GM19238 (cell line): Measurements from ENCODE around the gene DPYD.

Source experiments
- DNase-seq: peaks from one replicate; pipeline ENCODE4 v3.0.0; 2011; ENCODE audit warnings: low spot score; ENCODE audit not compliant: insufficient read length

The DPYD gene

GRCh38 chr1:97307568-97307967 is 613.3 kb downstream of the DPYD start:
- DNase-seq: no peak

DNA sequence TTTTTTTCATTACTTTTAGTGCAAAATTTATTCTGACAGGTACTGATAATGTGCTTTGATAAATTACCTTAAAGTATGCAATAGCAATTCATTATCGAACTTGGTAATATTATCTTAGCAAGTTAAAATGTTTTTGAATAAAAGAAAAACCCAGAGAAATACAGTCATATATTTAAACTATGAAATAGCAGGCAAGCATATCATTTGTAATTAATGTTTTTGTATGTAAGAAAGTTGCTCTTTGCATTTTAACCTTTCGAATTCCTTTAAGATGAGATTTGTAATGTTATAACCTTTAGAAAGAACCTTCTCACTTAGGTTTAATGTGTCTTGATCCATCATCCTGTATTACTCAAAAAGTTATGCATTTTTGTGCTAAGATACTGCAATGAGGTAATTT is 613.7 kb downstream of the DPYD start:
- DNase-seq: no peak

GRCh38 chr1:97306504-97306903 is 614.3 kb downstream of the DPYD start:
- no peak for DNase-seq

DNA sequence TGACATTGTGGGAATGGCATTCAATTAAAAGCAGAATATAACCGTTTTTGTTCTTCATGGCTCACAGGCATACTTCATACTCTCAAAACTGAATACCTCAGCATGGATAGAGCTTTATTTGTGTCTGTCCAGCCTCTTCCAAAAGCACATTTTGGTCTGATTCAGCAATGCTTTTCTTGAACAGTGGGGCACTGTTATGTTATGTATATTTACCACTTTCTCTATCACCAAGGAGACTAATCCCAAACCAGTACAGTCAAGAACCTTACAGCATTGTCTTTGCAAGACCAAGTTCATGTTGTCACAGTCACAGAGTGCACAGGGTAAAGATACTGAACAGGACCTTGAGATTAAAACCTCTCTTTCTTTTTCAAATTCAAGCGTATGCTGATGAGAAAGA is 616.5 kb downstream of the DPYD start:
- DNase-seq: no peak

- no peak for DNase-seq
Measured at GRCh38 chr1:97298966-97299365, 621.9 kb downstream of the DPYD start.

DNA sequence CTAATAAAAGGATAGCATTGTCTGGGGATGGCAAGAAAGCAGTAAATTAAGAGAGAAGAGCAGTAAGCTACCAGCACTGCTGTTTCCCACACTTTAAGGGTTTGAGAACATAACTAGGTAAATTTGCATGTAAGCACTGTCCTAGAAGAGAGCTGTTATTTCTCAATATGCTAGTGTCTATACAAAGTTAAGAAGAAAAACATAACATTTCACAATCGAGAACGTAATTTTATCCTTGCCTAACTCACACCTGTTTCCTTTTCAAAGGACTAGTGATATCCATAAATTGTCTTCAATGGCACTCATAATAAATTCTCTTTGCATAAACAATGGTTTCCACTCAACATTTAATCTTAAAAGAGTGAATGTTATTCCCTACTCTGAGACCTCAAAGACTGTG is 623.2 kb downstream of the DPYD start:
- DNase-seq: no peak

DNA sequence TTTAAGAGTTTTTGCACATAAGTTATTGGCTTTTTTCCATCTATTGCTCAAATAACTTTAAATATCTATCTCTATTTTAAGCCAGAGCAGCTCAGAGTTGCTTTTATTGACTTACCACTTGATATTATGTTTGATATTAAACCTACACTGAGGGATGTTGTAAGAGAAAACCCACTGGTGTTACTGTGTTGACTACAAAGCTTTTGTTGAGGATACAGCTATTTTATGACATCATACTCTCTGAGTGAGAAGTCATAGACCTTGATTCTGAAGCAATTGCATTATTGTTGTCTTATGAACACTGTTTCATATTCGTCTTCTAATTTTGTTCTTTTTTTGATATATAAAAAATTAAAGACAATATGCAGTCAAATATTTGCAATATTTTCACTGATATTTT is 638.9 kb downstream of the DPYD start:
- no peak for DNase-seq

- DNase-seq: no peak
Measured at GRCh38 chr1:97277891-97278654, 642.8 kb downstream of the DPYD start.

DNA sequence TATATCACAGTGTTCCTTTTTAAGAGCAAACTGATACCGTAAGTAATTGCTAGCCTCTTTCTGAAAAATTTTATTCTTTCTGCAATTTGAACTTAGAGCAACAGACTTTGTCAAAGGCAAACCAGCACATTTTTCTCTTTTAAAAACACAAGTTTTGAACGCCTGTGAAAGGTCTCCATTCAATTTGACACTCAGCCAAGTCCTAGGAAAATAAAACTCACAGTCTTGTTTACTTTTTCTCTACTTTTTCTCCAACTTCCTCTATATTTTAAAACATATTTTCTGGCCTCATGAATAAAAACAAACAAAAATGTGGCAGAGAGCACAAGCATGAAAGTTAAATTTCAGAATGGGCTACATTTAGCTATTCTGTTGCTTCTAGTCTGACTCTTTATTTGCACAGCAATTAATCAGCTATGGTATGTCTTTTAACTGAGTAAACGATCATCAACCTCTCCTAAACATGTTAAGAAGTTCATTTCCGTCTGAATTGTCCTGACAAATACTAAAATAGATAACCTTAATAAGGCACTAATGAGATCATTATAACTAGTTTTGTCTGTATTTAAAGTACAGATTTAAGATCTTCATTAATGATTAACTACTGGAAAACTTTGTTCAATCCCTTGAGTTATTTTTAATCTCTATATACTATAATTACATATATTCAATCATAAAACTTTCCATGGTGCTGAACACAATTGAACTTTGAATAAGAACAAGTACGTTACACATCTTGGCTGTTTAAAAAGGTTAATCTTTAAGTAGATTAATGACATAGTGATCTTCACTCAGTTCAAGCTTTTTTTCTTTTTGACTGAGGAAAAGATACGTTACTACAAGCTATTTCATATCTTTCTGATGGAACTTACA is 648.7 kb downstream of the DPYD start:
- no peak for DNase-seq

- DNase-seq: no peak
Measured at GRCh38 chr1:97270508-97271307, 650.1 kb downstream of the DPYD start.

DNA sequence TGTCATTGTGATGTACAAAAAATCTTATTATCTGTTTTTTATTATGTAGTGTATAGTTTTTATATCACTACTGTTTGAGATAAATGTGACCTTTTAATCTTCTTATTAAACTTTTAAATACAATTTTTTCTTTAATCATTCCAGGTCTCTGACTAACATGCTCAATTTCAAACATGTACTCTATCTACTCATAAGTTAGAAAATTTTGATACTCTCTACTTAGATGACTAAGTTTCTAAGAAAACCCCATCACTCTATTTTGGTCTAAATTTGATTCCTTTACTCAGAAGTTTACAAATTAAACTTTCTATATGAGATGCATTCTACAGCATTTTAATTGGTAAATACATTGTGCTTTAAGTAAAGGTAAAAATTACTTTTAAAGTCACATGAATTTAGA is 655.2 kb downstream of the DPYD start:
- DNase-seq: no peak

- no peak for DNase-seq
Measured at GRCh38 chr1:97262842-97263241, 658.0 kb downstream of the DPYD start.

DNA sequence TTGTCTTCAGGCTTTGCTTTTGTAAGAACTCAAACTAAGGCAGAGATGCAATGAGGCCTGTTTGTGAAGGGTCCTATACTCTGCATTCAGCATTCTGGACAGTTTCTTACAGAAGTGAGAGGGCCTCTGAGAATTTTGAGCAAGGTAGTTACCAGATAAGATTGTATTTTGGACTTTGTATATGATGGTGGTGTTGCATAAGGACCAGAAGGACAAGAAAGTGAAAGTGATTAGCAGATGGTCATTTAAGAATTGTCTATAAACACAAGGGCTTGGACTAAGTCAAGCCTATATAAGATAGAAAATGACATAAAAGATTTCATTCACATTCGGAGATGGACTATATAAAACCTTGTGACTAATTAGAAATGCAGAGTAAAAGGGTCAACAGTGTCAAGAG is 662.2 kb downstream of the DPYD start:
- DNase-seq: no peak

DNA sequence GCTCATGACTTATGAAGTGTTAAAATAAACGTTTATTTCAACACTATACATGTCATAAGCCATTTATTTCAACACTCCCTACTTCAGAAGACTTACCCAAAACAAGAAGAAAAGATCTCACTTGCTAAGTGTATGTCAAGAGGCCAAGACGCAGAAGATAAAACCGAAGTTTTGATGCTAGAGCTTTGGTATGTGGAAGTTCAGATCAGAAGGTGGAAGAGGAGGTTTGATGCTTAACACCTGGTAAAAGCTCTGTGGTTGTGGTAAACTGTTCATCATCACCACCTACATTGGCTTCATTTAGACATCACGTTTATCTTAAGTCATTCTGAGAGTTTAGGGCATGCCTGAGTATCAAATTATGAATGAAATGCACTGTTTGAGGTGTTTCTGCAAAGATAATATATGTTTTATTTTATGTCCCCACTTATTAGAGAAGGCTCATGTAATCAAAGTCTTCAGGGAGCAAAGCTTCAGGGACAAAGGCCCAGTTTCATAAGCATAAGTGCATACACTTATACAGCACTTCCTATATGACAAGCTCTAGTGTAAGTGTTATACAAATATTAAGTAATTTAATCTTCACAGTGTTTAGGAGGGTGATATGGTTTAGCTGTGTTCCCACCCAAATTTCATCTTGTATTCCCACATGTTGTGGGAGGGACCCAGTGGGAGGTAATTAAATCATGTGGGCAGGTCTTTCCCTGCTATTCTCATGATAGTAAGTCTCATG is 665.9 kb downstream of the DPYD start:
- DNase-seq: no peak

DNA sequence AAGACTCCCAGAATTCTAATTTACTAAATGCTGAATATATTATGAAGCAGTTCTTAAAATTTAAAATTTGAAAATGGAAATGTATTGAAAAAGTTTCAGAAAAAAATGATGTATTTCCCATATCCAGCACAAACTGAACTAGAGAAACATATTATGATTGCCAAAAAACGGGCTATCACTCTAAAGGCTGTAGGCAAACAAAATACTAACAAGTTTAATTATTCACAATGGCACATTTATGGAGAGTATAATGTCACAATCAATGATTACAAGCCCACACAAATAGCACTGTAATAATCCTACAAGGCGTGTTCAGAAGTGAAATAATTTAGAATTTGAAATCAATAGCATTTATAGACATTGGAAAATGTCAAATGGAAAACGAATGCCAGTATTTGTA is 667.9 kb downstream of the DPYD start:
- no peak for DNase-seq

- DNase-seq: no peak
Measured at GRCh38 chr1:97252076-97252475, 668.8 kb downstream of the DPYD start.

- no peak for DNase-seq
Measured at GRCh38 chr1:97247196-97247595, 673.6 kb downstream of the DPYD start.

GRCh38 chr1:97245682-97246081 is 675.2 kb downstream of the DPYD start:
- no peak for DNase-seq

GRCh38 chr1:97245026-97245425 is 675.8 kb downstream of the DPYD start:
- no peak for DNase-seq

DNA sequence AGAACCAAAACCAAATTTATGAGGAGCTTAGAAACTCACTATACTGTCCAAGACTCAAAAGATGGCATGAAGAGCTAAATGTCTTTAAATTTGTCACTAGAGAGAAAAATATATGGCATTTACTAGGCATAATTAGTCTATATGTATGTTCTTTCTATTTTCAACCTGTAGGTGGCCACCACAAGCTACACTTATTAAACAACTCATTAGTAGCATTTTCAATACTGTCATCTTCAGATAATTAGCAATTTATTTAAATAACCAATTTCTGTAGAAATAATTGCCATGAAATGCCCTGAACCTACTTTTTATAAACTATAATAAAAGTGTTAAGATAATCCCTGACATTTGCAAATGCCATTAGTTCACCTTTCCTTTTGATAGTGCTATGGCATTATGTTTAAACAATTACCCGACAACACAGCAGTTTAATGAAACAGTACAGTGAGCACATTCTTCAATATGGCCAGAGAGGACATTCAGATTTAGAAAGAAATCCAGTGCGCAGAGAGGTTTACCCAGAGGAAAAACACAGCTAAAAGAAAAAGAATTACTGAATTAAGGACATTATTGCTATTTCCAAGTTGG is 676.8 kb downstream of the DPYD start:
- DNase-seq: no peak

- DNase-seq: no peak
Measured at GRCh38 chr1:97238816-97239215, 682.0 kb downstream of the DPYD start.
